Central memory CD4-positive, alpha-beta T cell (primary cell): ENCODE results near the gene NCCRP1.

Source experiments
- DNase-seq: peaks from one replicate; pipeline ENCODE4 v3.0.0; 2022
- total RNA-seq, 3 experiments: gene quantifications; one replicate each; lab custom pipeline; 2026; lab: John Stamatoyannopoulos, UW

Gene NCCRP1, protein sequence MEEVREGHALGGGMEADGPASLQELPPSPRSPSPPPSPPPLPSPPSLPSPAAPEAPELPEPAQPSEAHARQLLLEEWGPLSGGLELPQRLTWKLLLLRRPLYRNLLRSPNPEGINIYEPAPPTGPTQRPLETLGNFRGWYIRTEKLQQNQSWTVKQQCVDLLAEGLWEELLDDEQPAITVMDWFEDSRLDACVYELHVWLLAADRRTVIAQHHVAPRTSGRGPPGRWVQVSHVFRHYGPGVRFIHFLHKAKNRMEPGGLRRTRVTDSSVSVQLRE
- 0 reads per million in 3 experiments for total RNA-seq

DNA sequence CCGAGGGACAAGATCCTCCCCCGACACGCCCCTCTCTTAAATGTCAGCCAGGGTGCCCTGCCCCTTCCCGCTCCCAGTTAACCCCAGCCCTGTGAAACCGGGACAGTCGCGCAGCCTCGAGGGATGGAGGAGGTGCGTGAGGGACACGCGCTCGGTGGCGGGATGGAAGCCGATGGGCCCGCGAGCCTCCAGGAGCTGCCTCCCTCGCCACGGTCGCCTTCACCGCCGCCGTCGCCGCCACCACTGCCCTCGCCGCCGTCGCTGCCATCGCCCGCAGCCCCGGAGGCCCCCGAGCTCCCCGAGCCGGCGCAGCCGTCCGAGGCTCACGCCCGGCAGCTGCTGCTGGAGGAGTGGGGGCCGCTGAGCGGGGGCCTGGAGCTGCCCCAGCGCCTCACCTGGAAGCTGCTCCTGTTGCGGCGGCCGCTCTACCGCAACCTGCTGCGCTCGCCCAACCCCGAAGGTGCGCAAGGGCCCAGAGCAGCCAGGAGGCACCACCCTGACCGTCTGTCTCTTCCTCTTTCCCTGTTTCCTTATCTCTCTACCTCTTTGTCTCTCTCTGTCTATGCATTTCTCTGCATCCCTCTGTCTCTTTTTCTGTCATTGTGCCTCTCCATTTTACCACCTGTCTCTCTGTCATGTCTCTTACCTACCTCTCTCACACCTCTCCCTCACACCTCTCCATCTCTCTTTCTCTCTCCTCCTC is at the start of gene NCCRP1:
NCCRP1 (plus strand) TSS at position 105 of the 703 bp plus-strand sequence; CDS start at position 124, 19 bp downstream.
- DNase-seq: no peak

DNA sequence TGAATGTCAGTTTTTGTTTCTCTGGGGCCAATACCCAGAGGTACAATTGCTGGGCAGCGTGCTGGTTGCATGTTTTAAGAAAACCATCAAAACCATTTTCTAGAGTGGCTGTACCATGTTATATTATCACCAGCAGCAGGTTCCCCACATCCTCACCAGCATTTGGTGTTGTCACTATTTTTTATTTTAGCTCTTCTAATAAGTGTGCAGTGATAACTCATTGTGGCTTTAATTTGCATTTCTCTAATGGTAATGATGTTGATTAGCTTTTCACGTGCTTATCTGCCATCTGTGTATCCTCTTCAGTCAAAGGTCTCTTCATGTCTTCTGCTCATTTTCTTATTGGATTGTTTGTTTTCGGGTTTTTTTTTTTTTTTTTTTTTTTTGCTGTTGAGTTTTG is 49.3 kb upstream of the NCCRP1 start:
- no peak for DNase-seq

- no peak for DNase-seq
Measured at GRCh38 chr19:39148939-39149529, 47.7 kb upstream of the NCCRP1 start.

- DNase-seq: no peak
Measured at GRCh38 chr19:39150235-39150634, 46.5 kb upstream of the NCCRP1 start.

DNA sequence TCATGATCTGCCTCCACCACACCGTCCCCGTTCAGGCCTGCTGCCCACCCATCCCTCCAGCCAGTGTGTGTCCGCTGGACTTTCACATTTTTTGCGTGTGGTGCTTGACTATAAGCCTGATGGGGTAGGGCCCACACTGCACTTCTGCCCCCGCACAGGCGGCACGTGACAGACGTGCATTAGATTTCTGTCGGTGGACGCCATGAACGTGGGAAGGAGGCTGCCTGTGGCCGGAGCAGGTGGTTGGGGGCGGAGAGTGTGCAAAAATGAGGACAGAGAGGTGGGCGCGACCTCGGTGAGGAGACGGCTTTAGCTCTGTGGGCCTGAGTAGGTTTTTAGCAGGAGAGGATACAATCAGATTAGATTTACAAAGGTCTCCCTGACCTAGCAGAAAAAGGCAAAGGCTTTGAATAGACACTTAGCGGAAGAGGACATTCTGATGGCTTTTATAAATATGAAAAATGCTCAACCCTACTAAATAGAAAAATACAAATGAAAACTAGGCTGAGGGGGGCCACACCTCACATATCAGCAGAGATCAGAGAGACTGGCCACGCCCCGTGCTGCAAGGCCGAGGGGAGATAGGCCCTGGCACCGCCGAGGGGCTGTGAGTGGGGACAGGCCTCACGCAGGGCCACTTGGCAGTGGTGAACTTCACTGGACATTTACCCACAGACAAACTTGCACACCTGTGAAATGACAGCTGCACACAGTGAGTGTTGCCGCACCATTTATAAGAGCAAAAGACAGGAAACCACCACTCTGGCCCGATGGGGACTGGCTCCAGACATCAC is 45.8 kb upstream of the NCCRP1 start:
- DNase-seq: no peak

- DNase-seq: no peak
Measured at GRCh38 chr19:39152066-39152465, 44.7 kb upstream of the NCCRP1 start.

- no peak for DNase-seq
Measured at GRCh38 chr19:39154100-39154628, 42.6 kb upstream of the NCCRP1 start.

DNA sequence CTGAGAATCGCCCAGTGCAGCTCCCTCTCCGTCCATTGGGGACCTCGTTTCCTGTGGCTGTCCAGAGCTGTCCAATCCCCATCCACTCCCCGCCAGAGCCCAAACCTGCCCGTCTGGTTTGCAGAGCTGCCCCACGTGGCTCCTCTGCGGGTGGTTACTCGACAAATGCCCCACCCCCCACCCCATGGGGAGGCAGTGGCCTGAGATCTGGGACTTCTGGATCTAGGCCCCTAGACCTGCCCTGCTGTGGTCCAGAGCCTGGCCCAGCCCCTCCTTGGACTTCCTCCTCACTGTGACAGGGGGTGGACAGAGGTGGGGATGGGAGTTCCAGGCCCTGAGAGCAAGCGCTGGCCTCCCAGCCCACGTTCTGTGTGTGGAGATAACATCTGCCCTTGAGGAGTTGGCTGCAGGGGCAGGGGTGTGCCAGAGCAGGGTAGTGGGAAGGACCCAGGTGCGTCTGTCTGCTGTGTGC is 42.1 kb upstream of the NCCRP1 start:
- DNase-seq: no peak

DNA sequence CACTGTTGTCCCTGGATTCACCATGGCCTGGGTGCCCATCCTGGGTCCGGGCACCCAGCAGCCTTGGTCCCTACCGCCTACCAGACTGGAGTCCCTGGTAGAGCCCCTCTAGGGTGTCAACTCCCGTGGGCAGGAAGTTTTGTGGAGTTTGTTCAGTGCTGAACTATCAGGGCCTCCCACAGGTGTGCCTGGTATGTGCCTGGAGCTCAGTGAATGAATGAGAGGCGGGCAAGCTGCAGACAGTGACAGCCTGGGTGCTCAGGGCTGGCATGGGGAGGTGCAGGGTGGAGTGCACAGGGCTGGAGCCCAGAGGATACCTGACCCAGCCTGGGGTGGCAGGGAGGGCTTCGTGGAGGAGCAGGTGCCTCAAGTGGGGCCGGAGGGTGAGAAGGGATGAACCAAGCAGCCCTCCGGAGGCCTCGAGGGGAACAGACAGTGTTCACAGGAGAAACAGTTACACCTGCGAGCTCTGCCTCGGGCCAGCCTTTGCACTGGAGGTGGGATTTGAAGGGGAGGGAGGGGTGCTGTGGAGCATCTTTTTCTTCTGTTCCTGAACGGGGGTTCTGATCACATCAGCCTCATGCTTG is 41.6 kb upstream of the NCCRP1 start:
- DNase-seq: no peak

DNA sequence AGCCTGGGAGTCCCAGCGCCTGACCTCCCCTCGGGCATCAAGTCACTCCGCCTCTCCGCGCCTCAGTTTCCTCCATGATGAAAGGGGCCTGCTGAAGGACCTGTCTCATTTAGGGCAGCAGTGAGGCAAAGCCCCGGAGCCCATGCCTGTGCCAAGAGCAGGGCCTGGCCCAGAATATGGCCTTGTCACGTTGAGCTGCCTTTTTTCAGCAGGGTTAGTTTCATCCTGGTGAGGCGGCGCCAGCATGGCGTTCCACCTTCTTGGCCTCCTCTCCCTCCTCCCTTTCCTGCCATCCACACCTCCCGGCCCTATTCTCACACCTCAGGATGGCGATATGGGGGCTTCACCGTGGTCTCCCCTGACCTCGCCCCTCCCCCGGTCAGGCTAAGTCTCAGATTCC is 41.0 kb upstream of the NCCRP1 start:
- no peak for DNase-seq

GRCh38 chr19:39156326-39157230 is 40.2 kb upstream of the NCCRP1 start:
- no peak for DNase-seq

GRCh38 chr19:39157275-39157996 is 39.3 kb upstream of the NCCRP1 start:
- DNase-seq: no peak

DNA sequence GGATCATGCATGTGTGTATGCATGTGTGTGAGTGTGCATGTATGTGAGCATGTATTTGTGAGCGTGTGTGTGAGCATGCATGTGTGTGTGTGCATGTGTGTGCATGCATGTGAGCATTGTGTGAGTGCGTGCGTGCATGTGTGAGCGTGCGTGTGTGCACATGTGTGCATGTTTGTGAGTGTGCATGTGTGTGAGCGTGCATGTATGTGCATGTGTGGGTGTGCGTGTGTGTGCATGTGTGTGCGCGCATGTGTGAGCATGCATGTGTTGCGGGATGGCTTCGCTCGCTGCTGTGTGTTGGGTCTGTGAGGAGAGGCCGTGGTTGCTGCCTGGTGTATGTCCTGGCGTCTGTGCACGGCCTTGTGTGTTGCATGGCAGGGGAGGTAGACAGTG is 38.8 kb upstream of the NCCRP1 start:
- no peak for DNase-seq

GRCh38 chr19:39158646-39159260 is 38.0 kb upstream of the NCCRP1 start:
- DNase-seq: no peak

- no peak for DNase-seq
Measured at GRCh38 chr19:39160523-39160861, 36.3 kb upstream of the NCCRP1 start.

DNA sequence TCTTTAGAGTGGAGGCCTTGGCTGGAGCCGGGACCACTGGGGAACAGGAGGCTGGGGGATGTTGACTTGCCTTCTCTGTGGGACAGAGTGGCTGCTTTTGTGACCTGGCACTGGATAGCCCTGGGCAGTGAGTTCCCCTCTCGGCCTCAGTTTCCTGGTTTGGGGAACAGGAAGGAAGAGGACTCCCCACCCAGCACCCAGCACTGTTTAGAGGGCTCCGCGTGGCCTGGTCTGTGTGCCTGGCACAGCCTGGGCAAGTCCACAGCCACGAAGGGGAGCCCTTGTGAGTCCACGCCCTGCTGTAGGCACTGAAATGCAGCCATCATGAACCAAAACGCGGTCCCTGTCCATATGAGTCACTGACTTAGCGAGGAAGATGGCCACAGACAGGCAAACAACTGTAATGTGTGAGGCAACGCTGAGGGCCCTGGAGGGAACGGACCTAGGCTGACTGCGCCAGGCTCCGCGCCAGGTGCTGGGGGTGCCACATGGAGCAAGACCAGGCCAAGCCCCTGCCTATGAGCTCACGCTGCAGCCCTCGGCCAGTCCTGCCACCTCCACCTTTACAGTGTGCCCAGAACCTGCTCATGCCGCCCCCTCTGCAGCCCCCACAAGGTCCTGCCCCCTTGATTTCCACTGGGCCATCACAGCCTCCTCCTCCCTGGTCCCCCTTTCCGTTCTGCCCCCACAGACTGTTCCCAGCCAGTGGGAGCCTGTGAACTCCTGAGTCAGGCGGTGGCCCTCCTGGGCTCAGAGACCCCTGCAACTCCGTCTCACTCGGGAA is 35.7 kb upstream of the NCCRP1 start:
- no peak for DNase-seq

DNA sequence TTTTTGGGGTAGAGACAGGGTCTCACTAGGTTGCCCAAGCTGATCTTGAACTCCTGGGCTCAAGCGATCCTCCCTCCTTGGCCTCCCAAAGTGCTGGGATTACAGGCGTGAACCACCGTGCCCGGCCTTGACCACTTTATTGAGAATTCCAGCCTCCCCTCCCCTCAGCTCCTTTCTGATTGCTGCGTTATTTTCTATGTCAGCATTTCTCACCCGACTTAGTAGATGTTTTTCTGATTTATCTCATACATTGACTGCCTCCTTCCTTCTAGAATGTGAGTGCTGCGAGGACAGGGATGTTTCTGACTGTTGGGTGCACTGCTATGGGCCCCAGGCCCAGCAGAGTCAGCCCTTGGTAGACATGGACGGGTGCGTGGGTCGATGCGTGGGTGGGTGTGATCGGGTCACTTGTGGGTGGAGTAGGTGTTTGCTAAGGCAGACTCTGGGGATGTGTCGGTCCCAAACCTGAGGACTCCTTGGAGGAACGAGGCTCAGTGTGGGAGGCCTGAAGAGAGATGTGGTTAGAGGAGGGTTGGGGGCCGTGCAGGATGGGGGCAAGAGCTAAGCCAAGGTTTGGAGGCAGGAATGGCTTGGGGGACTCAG is 34.2 kb upstream of the NCCRP1 start:
- no peak for DNase-seq

DNA sequence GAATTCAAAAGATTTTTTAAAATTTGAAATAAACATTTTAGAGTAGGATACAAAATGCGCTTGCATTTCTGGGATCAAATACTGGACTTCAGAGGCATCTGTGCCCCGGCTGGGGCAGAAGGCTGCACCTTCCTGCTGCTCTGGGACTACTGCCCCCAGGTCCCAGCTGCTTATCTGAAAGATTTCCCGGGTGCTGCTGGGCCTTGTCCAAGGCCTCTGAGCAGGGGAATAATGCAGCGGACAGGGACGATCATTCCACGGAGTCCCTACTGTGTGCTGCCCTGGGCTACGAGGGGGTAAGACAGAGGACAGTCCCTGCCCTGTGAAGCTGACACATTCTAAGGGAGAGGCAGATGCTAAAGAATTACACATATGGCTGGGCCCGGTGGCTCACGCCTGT is 33.1 kb upstream of the NCCRP1 start:
- DNase-seq: no peak

GRCh38 chr19:39164289-39164688 is 32.5 kb upstream of the NCCRP1 start:
- no peak for DNase-seq
